Measurements from ENCODE around the gene WDR27.

WDR27 gene

GRCh38 chr6:169692516-169692915, 9.3 kb downstream of the WDR27 start:
- Histone ChIP-seq H3K9me3 (ENCODE audit: control insufficient read depth, insufficient read depth, low read length) (peaks cover 3% of the 10 kb centered on the region; the same call in 1 of the 2 replicates), H3K9ac (ENCODE audit: low read depth, low read length) (no peak overlapping the region), H3K4me1 (ENCODE audit: insufficient read depth, low read length) (no peaks in the 10 kb centered on the region), H3K36me3 (ENCODE audit: insufficient read depth, low read length) (peaks cover 9% of the 10 kb centered on the region)

- H3K9me3 ChIP-seq (ENCODE audit: control insufficient read depth, insufficient read depth, low read length) = peaks cover 3% of the 10 kb centered on the region; the same call in 1 of the 2 replicates
- peaks cover 11% of the 10 kb centered on the region for H3K36me3 ChIP-seq (ENCODE audit: insufficient read depth, low read length)
- H3K9ac ChIP-seq (ENCODE audit: low read depth, low read length) = no peak overlapping the region
- H3K4me1 ChIP-seq (ENCODE audit: insufficient read depth, low read length) = no peaks in the 10 kb centered on the region
Observed at GRCh38 chr6:169691260-169691659, 10.6 kb downstream of the WDR27 start.

- Histone ChIP-seq H3K36me3 (ENCODE audit: insufficient read depth, low read length) (peaks cover 11% of the 10 kb centered on the region), H3K9ac (ENCODE audit: low read depth, low read length) (no peak overlapping the region), H3K4me1 (ENCODE audit: insufficient read depth, low read length) (no peaks in the 10 kb centered on the region), H3K9me3 (ENCODE audit: control insufficient read depth, insufficient read depth, low read length) (peaks cover 3% of the 10 kb centered on the region; the same call in 1 of the 2 replicates)
Observed at GRCh38 chr6:169689287-169689686, 12.5 kb downstream of the WDR27 start.

- H3K9me3 ChIP-seq (ENCODE audit: control insufficient read depth, insufficient read depth, low read length) = peaks cover 3% of the 10 kb centered on the region; the same call in 1 of the 2 replicates
- H3K9ac ChIP-seq (ENCODE audit: low read depth, low read length) = no peak overlapping the region
- peaks cover 16% of the 10 kb centered on the region for H3K36me3 ChIP-seq (ENCODE audit: insufficient read depth, low read length)
- H3K4me1 ChIP-seq (ENCODE audit: insufficient read depth, low read length) = no peaks in the 10 kb centered on the region
Observed at GRCh38 chr6:169685860-169686259, 16.0 kb downstream of the WDR27 start.

GRCh38 chr6:169684056-169684455, 17.8 kb downstream of the WDR27 start:
- peaks cover 15% of the 10 kb centered on the region for H3K36me3 ChIP-seq (ENCODE audit: insufficient read depth, low read length)
- no peaks in the 10 kb centered on the region for H3K4me1 ChIP-seq (ENCODE audit: insufficient read depth, low read length)
- peaks cover 3% of the 10 kb centered on the region; the same call in 1 of the 2 replicates for H3K9me3 ChIP-seq (ENCODE audit: control insufficient read depth, insufficient read depth, low read length)
- H3K9ac ChIP-seq (ENCODE audit: low read depth, low read length) = no peak overlapping the region

GRCh38 chr6:169678342-169678741, 23.5 kb downstream of the WDR27 start:
- no peaks in the 10 kb centered on the region for H3K4me1 ChIP-seq (ENCODE audit: insufficient read depth, low read length)
- H3K9ac ChIP-seq (ENCODE audit: low read depth, low read length) = no peak overlapping the region
- H3K9me3 ChIP-seq (ENCODE audit: control insufficient read depth, insufficient read depth, low read length) = no peaks in the 10 kb centered on the region; the same call in 1 of the 2 replicates
- H3K36me3 ChIP-seq (ENCODE audit: insufficient read depth, low read length) = peaks cover 5% of the 10 kb centered on the region; the same call in 1 of the 2 replicates

- H3K9me3 ChIP-seq (ENCODE audit: control insufficient read depth, insufficient read depth, low read length) = no peaks in the 10 kb centered on the region; the same call in 1 of the 2 replicates
- H3K36me3 ChIP-seq (ENCODE audit: insufficient read depth, low read length) = peaks cover 9% of the 10 kb centered on the region
- no peak overlapping the region for H3K9ac ChIP-seq (ENCODE audit: low read depth, low read length)
- H3K4me1 ChIP-seq (ENCODE audit: insufficient read depth, low read length) = no peaks in the 10 kb centered on the region
Observed at GRCh38 chr6:169677096-169677495, 24.7 kb downstream of the WDR27 start.

- Histone ChIP-seq H3K4me1 (ENCODE audit: insufficient read depth, low read length) (no peaks in the 10 kb centered on the region), H3K36me3 (ENCODE audit: insufficient read depth, low read length) (peaks cover 10% of the 10 kb centered on the region), H3K9ac (ENCODE audit: low read depth, low read length) (no peak overlapping the region), H3K9me3 (ENCODE audit: control insufficient read depth, insufficient read depth, low read length) (no peaks in the 10 kb centered on the region; the same call in 1 of the 2 replicates)
Observed at GRCh38 chr6:169675011-169675410, 26.8 kb downstream of the WDR27 start.

- Histone ChIP-seq H3K4me1 (ENCODE audit: insufficient read depth, low read length) (no peaks in the 10 kb centered on the region), H3K9me3 (ENCODE audit: control insufficient read depth, insufficient read depth, low read length) (no peaks in the 10 kb centered on the region; the same call in 1 of the 2 replicates), H3K36me3 (ENCODE audit: insufficient read depth, low read length) (peaks cover 10% of the 10 kb centered on the region), H3K9ac (ENCODE audit: low read depth, low read length) (no peak overlapping the region)
Observed at GRCh38 chr6:169671563-169671962, 30.3 kb downstream of the WDR27 start.

- Histone ChIP-seq H3K36me3 (ENCODE audit: insufficient read depth, low read length) (peaks cover 10% of the 10 kb centered on the region), H3K9ac (ENCODE audit: low read depth, low read length) (no peak overlapping the region), H3K4me1 (ENCODE audit: insufficient read depth, low read length) (no peaks in the 10 kb centered on the region), H3K9me3 (ENCODE audit: control insufficient read depth, insufficient read depth, low read length) (no peaks in the 10 kb centered on the region; the same call in 1 of the 2 replicates)
Observed at GRCh38 chr6:169669889-169670288, 31.9 kb downstream of the WDR27 start.

GRCh38 chr6:169669147-169669546, 32.7 kb downstream of the WDR27 start:
- no peak overlapping the region for H3K9ac ChIP-seq (ENCODE audit: low read depth, low read length)
- no peaks in the 10 kb centered on the region for H3K4me1 ChIP-seq (ENCODE audit: insufficient read depth, low read length)
- H3K36me3 ChIP-seq (ENCODE audit: insufficient read depth, low read length) = peaks cover 10% of the 10 kb centered on the region
- H3K9me3 ChIP-seq (ENCODE audit: control insufficient read depth, insufficient read depth, low read length) = no peaks in the 10 kb centered on the region

GRCh38 chr6:169668203-169668847, 33.5 kb downstream of the WDR27 start:
- Histone ChIP-seq H3K36me3 (ENCODE audit: insufficient read depth, low read length) (peaks cover 10% of the 10 kb centered on the region), H3K9me3 (ENCODE audit: control insufficient read depth, insufficient read depth, low read length) (no peaks in the 10 kb centered on the region), H3K4me1 (ENCODE audit: insufficient read depth, low read length) (no peaks in the 10 kb centered on the region), H3K9ac (ENCODE audit: low read depth, low read length) (no peak overlapping the region)

- H3K36me3 ChIP-seq (ENCODE audit: insufficient read depth, low read length) = peaks cover 8% of the 10 kb centered on the region
- H3K4me1 ChIP-seq (ENCODE audit: insufficient read depth, low read length) = no peaks in the 10 kb centered on the region
- no peak overlapping the region for H3K9ac ChIP-seq (ENCODE audit: low read depth, low read length)
- H3K9me3 ChIP-seq (ENCODE audit: control insufficient read depth, insufficient read depth, low read length) = no peaks in the 10 kb centered on the region
Observed at GRCh38 chr6:169667716-169668115, 34.1 kb downstream of the WDR27 start.

GRCh38 chr6:169666441-169666840, 35.4 kb downstream of the WDR27 start:
- no peaks in the 10 kb centered on the region for H3K9me3 ChIP-seq (ENCODE audit: control insufficient read depth, insufficient read depth, low read length)
- no peaks in the 10 kb centered on the region for H3K4me1 ChIP-seq (ENCODE audit: insufficient read depth, low read length)
- H3K36me3 ChIP-seq (ENCODE audit: insufficient read depth, low read length) = peaks cover 5% of the 10 kb centered on the region; the same call in 1 of the 2 replicates
- H3K9ac ChIP-seq (ENCODE audit: low read depth, low read length) = no peak overlapping the region

GRCh38 chr6:169665289-169665688, 36.5 kb downstream of the WDR27 start:
- Histone ChIP-seq H3K9ac (ENCODE audit: low read depth, low read length) (no peak overlapping the region), H3K9me3 (ENCODE audit: control insufficient read depth, insufficient read depth, low read length) (no peaks in the 10 kb centered on the region)

More at GRCh38 chr6:169665289-169665688, 36.5 kb downstream of the WDR27 start:
- no peaks in the 10 kb centered on the region for H3K4me1 ChIP-seq (ENCODE audit: insufficient read depth, low read length)
- no peaks in the 10 kb centered on the region; the same call in 1 of the 2 replicates for H3K36me3 ChIP-seq (ENCODE audit: insufficient read depth, low read length)
